Keratinocyte (primary cell): ENCODE data around the gene SRP14. TPM values are rescaled to one million over a fixed set of nuclear protein-coding genes. Genes with fewer than 3 reads are reported as not detected.

ENCODE experiments used
- DNase-seq: peaks from one replicate; pipeline ENCODE4 v3.0.0-alpha.2; 2011; ENCODE audit warnings: low read depth, missing footprints, low spot score
- FAIRE-seq: peaks from 2 replicates; lab custom pipeline; 2011; peaks lifted over from hg19 to GRCh38; lab: Jason Lieb, UNC
- H2AFZ ChIP-seq: 2 replicates; pipeline ENCODE4 v1.6.0; 2012; ENCODE audit warnings: low read length, control low read depth, inconsistent platforms; ENCODE audit not compliant: control insufficient read depth
- H3K27ac ChIP-seq: 2 replicates; pipeline ENCODE4 v1.5.1; 2011; ENCODE audit warnings: low read length; ENCODE audit not compliant: control insufficient read depth, insufficient read depth
- H3K27me3 ChIP-seq: 3 replicates; pipeline ENCODE4 v1.6.0; 2011; ENCODE audit warnings: low read length; ENCODE audit not compliant: control insufficient read depth, insufficient read depth; ENCODE audit errors: extremely low read depth
- H3K36me3 ChIP-seq, 2 experiments: 2 replicates in 1 of 2; 3 replicates in 1 of 2; pipeline ENCODE4 v1.5.1; 2011; ENCODE audit warnings: low read length in 2 of 2, mild to moderate bottlenecking in 1 of 2; ENCODE audit not compliant: control insufficient read depth in 2 of 2, insufficient read depth in 2 of 2; ENCODE audit errors: extremely low read depth in 1 of 2
- H3K4me1 ChIP-seq: 3 replicates; pipeline ENCODE4 v1.5.1; 2011; ENCODE audit warnings: low read length; ENCODE audit not compliant: control insufficient read depth, insufficient read depth; ENCODE audit errors: extremely low read depth
- H3K4me2 ChIP-seq: 3 replicates; pipeline ENCODE4 v1.6.0; 2011; ENCODE audit warnings: low read depth, low read length; ENCODE audit not compliant: control insufficient read depth, insufficient read depth; ENCODE audit errors: extremely low read depth
- H3K4me3 ChIP-seq, 3 experiments: fragments of 200-600 bp in 1 of 3; sonication (generic) in 1 of 3; 2 replicates in 2 of 3; 3 replicates in 1 of 3; pipeline ENCODE4 v1.5.1; 2011 to 2016; ENCODE audit warnings: low read length in 3 of 3, mild to moderate bottlenecking in 3 of 3, control low read depth in 2 of 3, inconsistent platforms in 1 of 3, low read depth in 1 of 3, mixed read lengths in 1 of 3, mixed run types in 1 of 3, moderate library complexity in 1 of 3; ENCODE audit not compliant: control insufficient read depth in 2 of 3, insufficient read depth in 2 of 3; ENCODE audit errors: extremely low read depth in 1 of 3
- H3K79me2 ChIP-seq: 2 replicates; pipeline ENCODE4 v1.6.0; 2012; ENCODE audit warnings: low read length; ENCODE audit not compliant: control insufficient read depth, insufficient read depth
- H3K9ac ChIP-seq: 3 replicates; pipeline ENCODE4 v1.6.0; 2011; ENCODE audit warnings: low read length; ENCODE audit not compliant: control insufficient read depth, insufficient read depth; ENCODE audit errors: extremely low read depth
- H3K9me1 ChIP-seq: 3 replicates; pipeline ENCODE4 v1.6.0; 2011; ENCODE audit warnings: low read length; ENCODE audit not compliant: control insufficient read depth, insufficient read depth; ENCODE audit errors: extremely low read depth
- H3K9me3 ChIP-seq: 2 replicates; pipeline ENCODE4 v1.5.1; 2012; ENCODE audit warnings: low read depth, low read length; ENCODE audit not compliant: control insufficient read depth
- H4K20me1 ChIP-seq: 3 replicates; pipeline ENCODE4 v1.6.0; 2011; ENCODE audit warnings: low read length; ENCODE audit not compliant: control insufficient read depth, insufficient read depth; ENCODE audit errors: extremely low read depth
- EZH2 ChIP-seq: IDR thresholded peaks from one replicate; pipeline ENCODE4 v1.6.1; 2012; ENCODE audit warnings: inconsistent platforms, mild to moderate bottlenecking, low read length, moderate library complexity
- dilution Hi-C: fragments of 300-500 bp; cut with MboI; formaldehyde crosslinking; loops from one replicate; pipeline ENCODE4 v1.7.0; 2020; ENCODE audit warnings: low sequenced_read_pairs; ENCODE audit not compliant: extremely low pct_ligation_motif_present
- polyA plus RNA-seq, 5 experiments: library from polyadenylated mRNA; depleted of rRNA in 3 of 5; stranded (reverse) in 3 of 5; stranded (forward) in 1 of 5; unstranded in 1 of 5; fragments of >200 nt; gene quantifications; 1 replicate in 1 of 5; 2 replicates in 3 of 5; 3 replicates in 1 of 5; pipeline versions ENCODE4 v1.2.1 to v1.2.3, GENCODE V29; 2011 to 2012; ENCODE audit warnings: missing spikeins in 2 of 5, low read depth in 1 of 5, low replicate concordance in 1 of 5
- TF ChIP-seq, protein P1 (sequence below), 3 experiments: IDR thresholded peaks in 1 of 3; conservative IDR thresholded peaks in 1 of 3; optimal IDR thresholded peaks in 1 of 3; 2 replicates in 2 of 3; 3 replicates in 1 of 3; pipeline versions ENCODE3 to v1.5.1; 2011; ENCODE audit warnings: low read length in 3 of 3, mild to moderate bottlenecking in 3 of 3, moderate library complexity in 2 of 3, control low read depth in 1 of 3, inconsistent platforms in 1 of 3; ENCODE audit not compliant: insufficient read depth in 2 of 3; ENCODE audit errors: extremely low read depth in 1 of 3

SRP14 gene
- polyA plus RNA-seq, 1 donor (not counting 4 experiments of a cell fraction or from before 2014, with no cell fraction given): 407 TPM

DNA sequence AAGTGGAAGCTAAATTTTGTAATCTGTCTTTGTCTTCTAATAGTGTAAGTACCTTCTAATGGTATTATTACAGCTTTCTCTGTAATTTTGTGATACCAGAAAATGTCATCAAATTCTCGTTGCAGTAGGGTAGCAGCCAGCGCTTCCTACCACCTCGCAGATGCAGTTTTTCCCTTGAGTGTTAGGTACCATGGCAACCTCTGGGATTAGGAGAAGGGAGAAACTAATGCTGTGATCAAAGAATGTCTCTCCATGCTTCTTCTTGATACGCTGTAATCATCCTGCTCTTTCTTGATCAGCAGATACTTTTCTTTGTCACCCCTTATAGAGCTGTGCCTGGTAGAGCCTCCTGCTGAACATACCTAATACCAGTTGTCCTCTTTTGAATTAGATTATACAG is 27.7 kb downstream of the SRP14 start:
- no peak overlapping the region for H3K27ac ChIP-seq
- no peak overlapping the region for H3K4me3 ChIP-seq
- H3K4me1 ChIP-seq: no peaks in the 10 kb centered on the region
- no peak overlapping the region for H3K4me2 ChIP-seq
- peaks cover 37 to 40% of the 10 kb centered on the region in 2 experiments for H3K36me3 ChIP-seq
- no peaks in the 10 kb centered on the region for H3K9me1 ChIP-seq
- dilution Hi-C loops: no loop called here
- no peaks in the 10 kb centered on the region for H4K20me1 ChIP-seq
- FAIRE-seq (no peak), DNase-seq (no peak)
- H3K79me2 ChIP-seq: no peaks in the 10 kb centered on the region
- H2AFZ ChIP-seq: no peak overlapping the region
- no peak for TF ChIP-seq EZH2
- TF ChIP-seq, protein P1, sequence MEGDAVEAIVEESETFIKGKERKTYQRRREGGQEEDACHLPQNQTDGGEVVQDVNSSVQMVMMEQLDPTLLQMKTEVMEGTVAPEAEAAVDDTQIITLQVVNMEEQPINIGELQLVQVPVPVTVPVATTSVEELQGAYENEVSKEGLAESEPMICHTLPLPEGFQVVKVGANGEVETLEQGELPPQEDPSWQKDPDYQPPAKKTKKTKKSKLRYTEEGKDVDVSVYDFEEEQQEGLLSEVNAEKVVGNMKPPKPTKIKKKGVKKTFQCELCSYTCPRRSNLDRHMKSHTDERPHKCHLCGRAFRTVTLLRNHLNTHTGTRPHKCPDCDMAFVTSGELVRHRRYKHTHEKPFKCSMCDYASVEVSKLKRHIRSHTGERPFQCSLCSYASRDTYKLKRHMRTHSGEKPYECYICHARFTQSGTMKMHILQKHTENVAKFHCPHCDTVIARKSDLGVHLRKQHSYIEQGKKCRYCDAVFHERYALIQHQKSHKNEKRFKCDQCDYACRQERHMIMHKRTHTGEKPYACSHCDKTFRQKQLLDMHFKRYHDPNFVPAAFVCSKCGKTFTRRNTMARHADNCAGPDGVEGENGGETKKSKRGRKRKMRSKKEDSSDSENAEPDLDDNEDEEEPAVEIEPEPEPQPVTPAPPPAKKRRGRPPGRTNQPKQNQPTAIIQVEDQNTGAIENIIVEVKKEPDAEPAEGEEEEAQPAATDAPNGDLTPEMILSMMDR (optimal IDR thresholded peaks at IDR 0.05 in 1 of 3, IDR thresholded peaks at IDR 0.05 in 1 of 3, conservative IDR thresholded peaks at IDR 0.05 in 1 of 3; ENCODE audit: extremely low read depth in 1 of 3, insufficient read depth in 2 of 3, low read length in 3 of 3): no peak
- no peak overlapping the region for H3K9ac ChIP-seq
- peaks cover 7% of the 10 kb centered on the region for H3K9me3 ChIP-seq
- H3K27me3 ChIP-seq: no peaks in the 10 kb centered on the region

DNA sequence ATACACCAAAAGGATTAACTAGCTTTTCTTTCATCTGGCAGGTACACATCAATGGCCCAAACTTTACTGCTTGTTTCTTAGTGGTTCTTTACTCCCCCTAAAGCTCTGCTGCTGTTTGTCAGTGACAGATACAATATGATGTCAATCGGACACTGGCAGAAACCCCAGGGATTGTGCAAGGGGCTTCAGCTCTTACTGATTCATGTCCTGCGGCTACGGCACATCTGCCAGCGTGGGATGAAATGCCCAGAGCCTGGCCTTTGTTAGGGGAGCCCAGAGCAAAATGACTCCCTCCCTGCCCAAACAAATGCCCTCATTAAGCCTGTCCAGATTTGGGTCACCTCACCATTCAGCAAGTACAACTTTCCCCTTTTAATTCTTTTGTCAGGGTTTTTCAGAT is 28.3 kb downstream of the SRP14 start:
- Histone ChIP-seq H3K27me3 (no peaks in the 10 kb centered on the region), H3K79me2 (no peaks in the 10 kb centered on the region), H3K4me3 (no peak overlapping the region), H3K9ac (no peak overlapping the region), H3K4me1 (no peaks in the 10 kb centered on the region), H3K27ac (no peak overlapping the region), H3K4me2 (no peak overlapping the region), H3K9me1 (no peaks in the 10 kb centered on the region), H3K9me3 (peaks cover 7% of the 10 kb centered on the region), H3K36me3 (peaks cover 36 to 39% of the 10 kb centered on the region in 2 experiments), H4K20me1 (no peaks in the 10 kb centered on the region), H2AFZ (no peak overlapping the region)
- dilution Hi-C loops: no loop called here
- DNase-seq: no peak
- TF ChIP-seq, protein P1 (optimal IDR thresholded peaks at IDR 0.05 in 1 of 3, IDR thresholded peaks at IDR 0.05 in 1 of 3, conservative IDR thresholded peaks at IDR 0.05 in 1 of 3; ENCODE audit: extremely low read depth in 1 of 3, insufficient read depth in 2 of 3, low read length in 3 of 3): no peak
- no peak for TF ChIP-seq EZH2
- no peak for FAIRE-seq
